LHCN-M2 (cell line): ENCODE measurements around the gene ABCD1. TPM values are rescaled to one million over a fixed set of nuclear protein-coding genes. Genes with fewer than 3 reads are reported as not detected.
"Not testable (repeated sequence)": the region's sequence is repeated elsewhere in the genome, so short reads cannot be mapped to it uniquely, and the experiment has no call there.

Source experiments
- DNase-seq: peaks from one replicate; pipeline ENCODE4 v3.0.0-alpha.2; 2012; ENCODE audit warnings: low read depth
- total RNA-seq: library from RNA; depleted of rRNA; stranded (reverse); fragments of >200 nt; gene quantifications from 2 replicates; pipeline ENCODE4 v1.2.3, GENCODE V29; 2014

ABCD1 gene
- total RNA-seq, 1 experiment from 2014 or later = 30.5 TPM

DNA sequence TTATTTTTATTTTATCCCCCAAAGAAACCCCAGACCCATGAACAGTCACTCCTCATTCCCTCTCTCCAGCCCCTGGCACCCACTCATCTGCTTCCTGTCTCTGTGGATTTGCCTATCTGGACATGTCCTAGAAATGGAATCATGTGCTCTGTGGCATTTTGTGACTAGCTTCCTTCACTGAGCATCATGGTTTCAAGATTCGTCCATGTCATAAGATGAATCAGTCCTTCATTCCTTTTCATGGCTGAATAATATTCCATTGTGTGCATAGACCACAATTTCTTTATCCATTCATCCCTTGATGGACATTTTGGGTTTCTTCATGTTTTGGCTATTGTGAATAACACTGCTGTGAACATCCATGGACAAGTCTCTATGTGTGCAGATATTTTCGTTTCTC is 10.2 kb downstream of the ABCD1 start:
- no peak for DNase-seq

- no peak for DNase-seq
Observed at GRCh38 chrX:153735274-153735673, 10.6 kb downstream of the ABCD1 start.

DNA sequence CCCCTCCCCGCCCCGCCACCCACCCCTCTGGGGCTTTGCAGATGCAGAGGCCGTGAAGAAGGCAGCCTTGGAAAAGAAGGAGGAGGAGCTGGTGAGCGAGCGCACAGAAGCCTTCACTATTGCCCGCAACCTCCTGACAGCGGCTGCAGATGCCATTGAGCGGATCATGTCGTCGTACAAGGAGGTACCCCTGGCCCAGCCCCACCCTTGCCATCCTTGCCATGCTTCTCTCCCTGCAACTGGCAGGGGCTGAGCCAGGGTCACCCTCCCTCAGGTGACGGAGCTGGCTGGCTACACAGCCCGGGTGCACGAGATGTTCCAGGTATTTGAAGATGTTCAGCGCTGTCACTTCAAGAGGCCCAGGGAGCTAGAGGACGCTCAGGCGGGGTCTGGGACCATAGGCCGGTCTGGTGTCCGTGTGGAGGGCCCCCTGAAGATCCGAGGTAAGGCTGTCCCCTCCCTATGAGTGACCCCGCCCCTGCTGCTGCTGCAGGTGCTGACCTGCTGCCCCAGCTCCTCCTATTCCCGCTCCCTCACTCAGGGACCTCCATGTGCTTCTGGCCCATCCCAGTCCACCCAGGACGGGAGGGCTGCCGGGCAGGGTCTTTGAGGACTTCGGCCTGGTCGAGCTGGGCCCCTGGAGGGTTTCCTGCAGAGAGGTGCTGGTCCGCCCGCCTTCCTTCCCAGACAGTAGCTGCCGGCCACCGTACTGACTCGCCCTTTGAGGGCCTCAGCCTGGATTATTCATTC is 11.6 kb downstream of the ABCD1 start:
- DNase-seq = no peak

GRCh38 chrX:153736871-153737441 is 12.3 kb downstream of the ABCD1 start:
- DNase-seq = no peak

DNA sequence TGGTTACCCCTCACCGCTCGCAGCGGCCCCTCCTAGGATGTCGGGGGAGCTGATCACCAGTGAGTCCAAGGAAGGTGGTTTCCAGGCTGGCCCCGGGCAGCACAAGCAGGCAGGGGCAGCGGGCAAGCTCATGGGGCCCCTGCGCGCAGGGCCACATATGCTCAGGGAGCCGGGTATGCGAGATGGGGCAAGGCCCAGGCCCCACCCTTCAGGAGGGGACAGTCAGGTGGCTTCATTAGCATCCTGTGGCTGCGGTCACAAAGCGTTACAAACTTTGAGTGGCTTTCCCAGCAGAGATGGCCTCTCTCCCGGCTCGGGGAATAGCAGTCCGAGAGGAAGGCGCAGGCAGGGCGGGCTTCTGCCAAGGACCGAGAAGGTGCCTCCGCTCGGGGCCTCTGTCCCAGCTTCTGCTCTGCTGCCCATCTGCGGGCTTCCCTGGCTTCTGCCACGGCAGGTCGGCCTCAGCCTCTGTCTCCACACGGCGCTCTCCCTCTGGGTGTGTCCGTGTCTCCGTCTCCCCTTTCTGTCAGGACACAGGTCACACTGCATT is 13.5 kb downstream of the ABCD1 start:
- DNase-seq = no peak

DNA sequence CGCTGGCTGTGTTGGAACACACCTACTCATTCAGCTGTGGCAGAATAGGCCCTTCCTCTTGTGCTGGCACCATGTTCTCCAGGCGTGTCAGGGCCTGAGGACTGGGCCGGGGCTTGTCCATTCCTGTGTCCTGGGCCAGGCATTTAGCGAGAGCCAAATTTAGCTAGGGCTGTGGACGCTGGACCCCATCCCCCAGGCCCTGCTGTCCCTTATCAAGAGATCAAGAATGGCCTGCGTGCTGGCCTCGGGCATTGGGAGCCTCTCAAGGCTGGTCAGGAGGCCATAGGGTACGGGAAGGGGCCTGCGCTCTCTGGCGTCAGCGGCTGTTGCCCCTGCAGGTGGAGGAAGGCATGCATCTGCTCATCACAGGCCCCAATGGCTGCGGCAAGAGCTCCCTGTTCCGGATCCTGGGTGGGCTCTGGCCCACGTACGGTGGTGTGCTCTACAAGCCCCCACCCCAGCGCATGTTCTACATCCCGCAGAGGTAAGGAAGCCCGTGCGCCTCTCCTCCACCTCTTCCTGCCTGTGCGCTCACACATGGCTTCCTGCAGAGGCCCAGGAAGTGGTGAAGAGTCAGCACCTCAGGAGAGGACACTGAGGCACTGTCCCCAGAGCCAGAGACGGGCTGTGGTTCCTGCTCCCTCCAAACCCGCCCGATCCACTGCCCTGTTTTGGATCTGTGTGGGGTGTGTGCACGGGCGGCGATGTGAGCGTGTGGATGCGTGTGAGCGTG is 15.3 kb downstream of the ABCD1 start:
- no peak for DNase-seq

DNA sequence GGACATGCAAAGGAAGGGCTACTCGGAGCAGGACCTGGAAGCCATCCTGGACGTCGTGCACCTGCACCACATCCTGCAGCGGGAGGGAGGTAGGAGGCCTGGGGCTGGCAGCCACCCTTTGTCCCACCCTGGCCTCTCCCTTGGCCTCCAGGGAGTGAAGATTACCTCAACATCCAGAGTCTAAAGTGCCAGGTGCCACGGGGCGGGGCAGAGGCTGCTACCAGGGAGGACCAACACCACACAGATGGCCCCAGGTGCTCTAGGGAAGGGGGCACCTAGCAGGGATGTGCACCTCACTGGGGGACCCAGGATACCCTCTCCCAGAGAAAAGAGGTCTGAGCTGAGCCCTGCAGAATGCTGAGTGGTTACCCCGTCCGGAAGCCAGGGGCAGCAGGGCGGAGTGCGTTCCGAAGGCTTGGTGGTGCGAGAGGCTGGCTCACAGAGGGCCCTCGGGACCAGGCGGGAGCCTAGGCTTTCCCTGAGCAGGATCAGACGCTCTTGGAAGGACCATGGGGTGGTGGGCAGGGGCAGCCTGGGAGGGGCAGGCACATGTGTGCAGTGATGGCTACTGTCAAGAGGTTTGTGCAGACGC is 16.1 kb downstream of the ABCD1 start:
- no peak for DNase-seq

DNA sequence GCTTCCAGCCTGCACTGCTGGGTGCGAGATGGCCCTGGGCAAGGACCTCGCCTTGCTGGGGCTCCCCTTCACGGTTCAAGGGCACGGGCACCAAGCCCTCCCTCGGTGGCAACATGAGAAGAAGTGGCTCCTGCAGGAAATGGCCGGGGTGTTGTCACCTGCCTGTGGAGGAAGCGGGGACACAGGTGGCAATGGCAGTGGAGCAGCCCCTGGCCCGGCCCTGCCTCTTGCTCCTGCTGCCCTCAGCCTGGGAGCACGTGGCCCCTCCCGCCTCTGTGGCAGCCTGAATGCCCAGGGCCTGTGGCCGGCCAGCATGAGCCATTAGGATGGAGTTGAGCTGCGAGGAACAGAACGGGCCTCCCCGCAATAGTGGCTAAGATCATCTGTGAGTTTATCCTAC is 16.8 kb downstream of the ABCD1 start:
- DNase-seq = no peak

DNA sequence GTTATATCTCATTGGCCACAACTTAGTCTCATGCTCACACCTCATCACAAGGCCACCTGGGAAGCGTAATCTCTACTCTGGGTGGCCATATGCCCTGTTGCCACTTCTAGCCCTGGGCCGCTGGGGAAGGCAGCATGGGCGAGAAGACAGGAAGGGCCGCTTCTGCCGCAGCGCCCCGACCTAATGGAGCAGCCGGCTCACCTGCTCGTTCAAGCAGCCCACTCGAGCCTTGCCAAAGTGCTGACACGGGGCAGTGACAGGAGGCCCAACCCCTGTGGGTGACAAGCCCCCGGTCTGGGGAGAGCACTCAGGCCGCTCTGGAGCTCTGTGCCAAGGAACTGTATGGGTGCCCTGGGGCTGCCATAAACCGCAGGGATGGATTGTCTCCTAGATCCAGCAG is 17.5 kb downstream of the ABCD1 start:
- DNase-seq = not testable (repeated sequence)

- DNase-seq = not testable (repeated sequence)
Observed at GRCh38 chrX:153742796-153743467, 18.3 kb downstream of the ABCD1 start.

GRCh38 chrX:153743468-153744209 is 19.0 kb downstream of the ABCD1 start:
- DNase-seq = not testable (repeated sequence)

- DNase-seq = no peak
Observed at GRCh38 chrX:153744210-153745066, 19.8 kb downstream of the ABCD1 start.

DNA sequence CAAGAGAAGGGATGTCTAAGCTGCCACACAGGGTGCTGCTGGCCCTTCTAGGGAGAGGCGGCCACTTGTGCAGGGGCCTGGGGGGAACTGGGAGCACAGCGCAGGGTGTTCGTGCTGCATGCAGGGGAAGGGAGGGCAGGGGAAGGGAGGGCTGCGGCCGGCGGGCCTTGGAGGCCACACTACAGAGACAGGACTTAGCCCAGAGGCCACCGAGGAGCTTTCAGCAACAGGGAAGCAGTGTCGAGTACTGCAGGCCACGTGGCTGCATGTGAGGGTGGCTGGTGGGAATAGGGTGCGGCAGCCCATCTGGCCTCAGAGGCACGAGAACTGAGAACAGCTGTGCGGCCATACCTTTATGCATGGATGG is 20.4 kb downstream of the ABCD1 start:
- not testable (repeated sequence) for DNase-seq

DNA sequence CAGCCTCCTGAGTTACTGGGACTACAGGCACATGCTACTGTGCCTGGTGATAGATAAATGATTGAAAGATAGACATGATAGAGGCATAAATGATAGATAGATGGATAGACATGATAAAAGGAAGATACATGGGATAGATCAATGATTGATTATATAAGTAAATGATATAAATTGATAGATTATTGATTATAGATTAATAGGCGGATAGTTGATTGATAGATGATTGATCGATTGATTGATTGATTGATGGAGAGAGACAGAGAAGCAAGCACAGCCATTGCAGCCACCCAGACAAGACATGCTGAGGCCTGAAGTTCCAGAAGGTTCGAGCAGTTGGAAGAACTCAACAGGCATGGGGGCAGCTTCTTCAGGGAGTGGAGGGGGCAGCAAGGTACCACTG is 21.7 kb downstream of the ABCD1 start:
- DNase-seq = no peak

DNA sequence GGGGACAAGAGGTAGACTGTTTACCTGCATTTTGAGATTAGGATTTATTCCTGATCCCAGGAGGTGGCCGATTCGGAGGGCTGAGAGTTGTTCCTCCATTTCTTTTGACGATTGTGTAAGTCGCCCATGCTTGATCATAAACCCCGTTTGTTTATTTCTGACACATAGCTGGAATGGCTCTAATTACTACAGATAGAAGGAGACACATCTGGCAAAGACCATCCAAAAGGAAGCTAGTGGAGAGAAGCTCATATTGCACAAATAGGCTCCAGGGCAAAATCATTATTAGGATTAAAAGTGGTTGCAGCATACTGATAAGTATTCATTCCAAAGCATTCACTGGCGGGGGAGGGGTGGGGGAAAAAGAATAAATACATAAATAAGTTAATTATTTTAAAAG is 22.3 kb downstream of the ABCD1 start:
- DNase-seq = not testable (repeated sequence)

GRCh38 chrX:153749017-153749416 is 24.4 kb downstream of the ABCD1 start:
- not testable (repeated sequence) for DNase-seq

GRCh38 chrX:153750127-153750774 is 25.6 kb downstream of the ABCD1 start:
- DNase-seq = no peak

- no peak for DNase-seq
Observed at GRCh38 chrX:153755136-153755535, 30.5 kb downstream of the ABCD1 start.

GRCh38 chrX:153761863-153762262 is 37.2 kb downstream of the ABCD1 start:
- no peak for DNase-seq
